GM12874 (cell line): Measurements from ENCODE around the gene ZBTB34.

Experiments
- TF ChIP-seq, protein P1 (sequence below): IDR thresholded peaks from 2 replicates; pipeline ENCODE4 v1.5.1; 2011; ENCODE audit warnings: low read depth, mild to moderate bottlenecking, control low read depth, low read length, moderate library complexity; ENCODE audit not compliant: insufficient read depth

The ZBTB34 gene

DNA sequence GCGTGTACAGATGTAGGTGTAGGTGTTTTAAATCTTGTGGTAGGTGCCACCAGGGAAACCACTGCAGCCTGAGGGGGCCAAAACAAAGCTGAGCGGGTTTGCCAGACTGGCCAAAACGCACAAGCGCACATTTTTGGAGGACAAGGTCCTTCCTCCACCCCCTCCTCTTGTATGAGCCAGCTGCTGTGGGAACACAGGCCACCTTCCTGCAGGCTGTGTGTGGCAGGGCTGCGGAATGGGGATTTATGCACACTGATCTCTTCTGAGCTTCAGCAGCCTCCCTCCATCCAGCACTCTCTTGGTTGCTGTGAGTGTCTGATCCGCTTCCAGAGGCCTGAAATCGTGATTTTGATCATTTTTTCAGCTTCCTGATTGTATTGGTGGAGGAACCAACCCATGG lies 33.2 kb upstream of the ZBTB34 start:
- TF ChIP-seq, protein P1, sequence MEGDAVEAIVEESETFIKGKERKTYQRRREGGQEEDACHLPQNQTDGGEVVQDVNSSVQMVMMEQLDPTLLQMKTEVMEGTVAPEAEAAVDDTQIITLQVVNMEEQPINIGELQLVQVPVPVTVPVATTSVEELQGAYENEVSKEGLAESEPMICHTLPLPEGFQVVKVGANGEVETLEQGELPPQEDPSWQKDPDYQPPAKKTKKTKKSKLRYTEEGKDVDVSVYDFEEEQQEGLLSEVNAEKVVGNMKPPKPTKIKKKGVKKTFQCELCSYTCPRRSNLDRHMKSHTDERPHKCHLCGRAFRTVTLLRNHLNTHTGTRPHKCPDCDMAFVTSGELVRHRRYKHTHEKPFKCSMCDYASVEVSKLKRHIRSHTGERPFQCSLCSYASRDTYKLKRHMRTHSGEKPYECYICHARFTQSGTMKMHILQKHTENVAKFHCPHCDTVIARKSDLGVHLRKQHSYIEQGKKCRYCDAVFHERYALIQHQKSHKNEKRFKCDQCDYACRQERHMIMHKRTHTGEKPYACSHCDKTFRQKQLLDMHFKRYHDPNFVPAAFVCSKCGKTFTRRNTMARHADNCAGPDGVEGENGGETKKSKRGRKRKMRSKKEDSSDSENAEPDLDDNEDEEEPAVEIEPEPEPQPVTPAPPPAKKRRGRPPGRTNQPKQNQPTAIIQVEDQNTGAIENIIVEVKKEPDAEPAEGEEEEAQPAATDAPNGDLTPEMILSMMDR: no peak

DNA sequence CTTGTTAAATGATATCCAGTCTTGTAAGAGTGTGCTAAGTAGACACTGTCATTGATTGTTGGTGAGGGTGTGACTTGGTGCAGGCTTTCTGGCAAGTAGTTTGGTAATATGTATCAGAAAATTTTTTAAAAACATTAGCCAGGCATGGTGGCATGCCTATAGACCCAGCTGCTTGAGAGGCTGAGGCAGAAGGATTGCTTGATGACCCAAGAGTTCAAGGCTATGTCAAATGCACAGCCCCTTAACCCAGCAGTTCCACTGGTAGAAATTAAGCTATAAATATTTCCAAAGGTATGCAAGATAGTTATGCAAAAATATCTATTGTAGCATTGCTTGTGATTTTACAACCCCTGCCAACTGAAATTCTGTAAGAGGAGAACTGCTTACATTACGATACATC lies 31.4 kb upstream of the ZBTB34 start:
- TF ChIP-seq, protein P1: no peak

DNA sequence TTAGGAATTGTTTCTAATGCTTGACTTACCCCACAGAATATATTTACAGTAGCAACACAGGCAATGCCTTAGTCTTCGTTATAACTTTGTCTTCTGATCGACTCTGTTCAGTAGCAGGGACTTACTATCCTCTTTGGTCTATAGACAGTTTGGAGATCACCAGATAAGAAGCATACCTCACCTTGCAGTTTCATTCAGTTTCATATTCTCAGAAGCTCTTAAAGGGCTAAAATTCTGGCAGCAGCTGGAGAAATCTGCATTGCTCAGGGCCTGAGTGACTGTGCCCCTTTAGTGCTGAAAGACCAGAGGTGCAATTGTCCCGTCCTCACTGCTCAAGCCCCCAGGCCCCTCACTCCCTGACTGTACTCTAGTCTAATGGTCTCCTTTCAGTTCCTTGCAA lies 29.6 kb upstream of the ZBTB34 start:
- TF ChIP-seq, protein P1: no peak

DNA sequence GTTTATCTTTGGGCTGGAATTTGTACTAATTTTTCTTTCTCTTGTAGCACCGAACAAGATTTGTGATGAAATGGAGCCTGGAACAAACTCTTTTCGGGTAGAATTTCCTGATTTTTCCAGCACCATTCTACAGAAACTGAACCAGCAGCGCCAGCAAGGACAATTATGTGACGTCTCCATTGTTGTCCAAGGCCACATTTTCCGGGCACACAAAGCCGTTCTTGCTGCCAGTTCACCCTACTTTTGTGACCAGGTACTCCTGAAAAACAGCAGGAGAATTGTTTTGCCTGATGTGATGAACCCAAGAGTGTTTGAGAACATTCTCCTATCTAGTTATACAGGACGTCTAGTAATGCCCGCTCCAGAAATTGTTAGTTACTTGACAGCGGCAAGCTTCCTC lies 28.0 kb upstream of the ZBTB34 start:
- TF ChIP-seq, protein P1: no peak

DNA sequence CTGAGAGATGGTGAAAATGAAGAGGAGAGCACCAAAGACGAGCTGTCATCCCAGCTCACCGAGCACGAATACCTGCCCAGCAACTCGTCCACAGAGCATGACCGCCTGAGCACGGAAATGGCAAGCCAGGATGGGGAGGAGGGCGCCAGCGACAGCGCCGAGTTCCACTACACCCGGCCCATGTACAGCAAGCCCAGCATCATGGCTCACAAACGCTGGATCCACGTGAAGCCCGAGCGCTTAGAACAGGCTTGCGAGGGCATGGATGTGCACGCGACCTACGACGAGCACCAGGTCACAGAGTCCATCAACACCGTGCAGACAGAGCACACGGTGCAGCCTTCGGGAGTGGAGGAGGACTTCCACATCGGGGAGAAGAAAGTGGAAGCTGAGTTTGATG lies 27.4 kb upstream of the ZBTB34 start:
- TF ChIP-seq, protein P1: no peak

DNA sequence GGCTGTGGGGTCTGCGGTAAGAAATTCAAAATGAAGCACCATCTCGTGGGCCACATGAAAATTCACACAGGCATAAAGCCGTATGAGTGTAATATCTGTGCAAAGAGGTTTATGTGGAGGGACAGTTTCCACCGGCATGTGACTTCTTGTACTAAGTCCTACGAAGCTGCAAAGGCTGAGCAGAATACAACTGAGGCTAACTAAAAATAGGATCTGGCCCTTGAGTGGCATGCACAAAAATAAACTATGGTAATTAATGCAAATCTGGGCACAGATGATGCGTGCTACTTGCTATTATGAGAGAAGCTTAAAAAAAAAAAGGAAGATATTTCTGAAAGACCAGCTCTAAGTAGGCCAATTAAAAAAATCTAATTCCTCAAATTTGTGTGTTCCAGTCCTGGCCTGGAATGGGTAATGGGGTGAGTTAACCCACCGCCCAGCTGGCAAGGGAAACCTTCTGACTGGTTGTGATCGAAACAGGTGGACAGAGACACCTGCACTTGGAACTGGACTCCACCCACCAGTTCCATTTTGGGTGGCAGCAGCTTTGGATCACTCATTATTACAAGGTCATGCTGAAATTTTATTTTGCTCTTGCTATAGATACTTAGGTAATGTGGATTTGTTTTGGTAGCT lies 26.6 kb upstream of the ZBTB34 start:
- TF ChIP-seq, protein P1: no peak

DNA sequence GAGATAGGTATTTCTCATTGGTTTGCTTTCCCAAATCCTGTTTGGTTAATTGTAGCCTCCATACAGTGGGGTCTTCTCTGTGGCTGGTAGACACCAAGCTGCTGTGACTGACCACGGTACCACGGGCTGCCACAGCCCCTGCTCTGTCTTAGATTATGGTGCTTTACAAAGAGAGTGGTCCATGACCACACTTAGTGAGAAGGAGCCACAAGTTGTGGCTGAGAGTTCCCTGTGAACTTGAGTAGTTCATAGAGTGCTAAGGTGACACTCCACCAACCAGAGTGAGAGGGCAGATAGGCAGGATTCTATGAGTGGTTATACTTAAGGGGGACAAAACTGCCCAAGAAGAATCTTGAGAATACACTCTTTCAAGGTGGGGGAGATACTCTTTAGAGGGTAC lies 25.8 kb upstream of the ZBTB34 start:
- TF ChIP-seq, protein P1: no peak

DNA sequence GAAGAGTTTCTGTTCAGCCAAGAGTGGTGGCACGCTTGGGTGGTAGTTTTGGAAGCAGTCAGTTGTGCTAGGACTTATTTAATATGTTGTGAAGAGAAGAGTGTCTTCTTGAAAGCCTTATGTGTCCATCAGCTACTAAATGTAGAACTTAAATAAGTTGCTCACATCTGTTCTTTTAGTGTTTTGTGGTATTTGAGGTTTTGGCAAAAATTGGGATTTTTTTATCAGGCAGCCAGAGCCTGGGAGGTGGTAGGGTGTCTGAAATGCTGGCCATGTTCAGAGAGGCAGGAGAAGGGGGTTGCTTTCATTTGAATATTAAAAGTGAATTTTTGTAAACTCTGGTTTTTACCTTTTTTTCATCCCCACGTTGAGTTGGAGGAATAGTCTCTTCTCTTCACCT lies 24.2 kb upstream of the ZBTB34 start:
- TF ChIP-seq, protein P1: no peak
